ENCODE measurements around the gene ELFN1.
"Not testable (repeated sequence)": the region's sequence is repeated elsewhere in the genome, so short reads cannot be mapped to it uniquely, and the experiment has no call there.

The ELFN1 gene

DNA sequence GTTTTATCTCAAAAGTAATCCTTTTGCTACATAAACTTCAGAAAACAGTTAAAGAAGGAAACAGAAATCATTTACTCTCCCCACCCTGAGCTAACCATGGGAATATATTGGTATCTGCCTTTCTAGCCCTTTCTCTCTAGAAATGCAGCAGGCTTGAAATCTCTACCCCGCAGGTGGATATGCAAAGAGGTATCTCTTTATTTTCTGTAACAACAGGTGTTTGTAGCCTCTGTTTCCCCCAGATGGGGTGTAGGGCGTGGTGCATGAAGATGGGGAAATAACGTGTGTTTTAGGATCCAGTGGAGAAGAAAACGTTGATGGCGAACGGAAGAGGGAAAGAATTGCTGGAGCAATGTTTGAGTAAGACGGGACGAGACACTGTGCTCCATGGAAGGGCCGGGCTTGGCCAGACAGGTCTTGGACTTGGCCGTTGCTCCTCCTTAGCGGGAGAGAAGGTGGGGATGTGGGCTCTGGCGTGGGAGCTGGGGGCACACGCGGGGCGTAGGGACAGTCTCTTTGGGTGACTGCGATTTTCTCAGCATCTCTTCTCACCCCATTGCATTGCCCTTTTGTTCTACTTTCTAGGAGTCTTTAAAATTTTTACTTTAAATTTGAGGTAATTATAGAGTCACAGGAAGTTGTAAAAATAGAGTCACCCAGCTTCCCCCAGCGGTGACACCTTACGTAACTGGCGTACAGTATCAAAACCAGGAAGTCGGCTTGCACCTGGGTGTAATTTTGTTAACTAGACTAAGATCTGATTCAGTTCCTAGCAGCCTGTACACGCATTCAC lies 82.9 kb downstream of the ELFN1 start:
- no peak for DNase-seq (ENCODE audit: extremely low read depth in 1 of 2, low read depth in 1 of 2)

DNA sequence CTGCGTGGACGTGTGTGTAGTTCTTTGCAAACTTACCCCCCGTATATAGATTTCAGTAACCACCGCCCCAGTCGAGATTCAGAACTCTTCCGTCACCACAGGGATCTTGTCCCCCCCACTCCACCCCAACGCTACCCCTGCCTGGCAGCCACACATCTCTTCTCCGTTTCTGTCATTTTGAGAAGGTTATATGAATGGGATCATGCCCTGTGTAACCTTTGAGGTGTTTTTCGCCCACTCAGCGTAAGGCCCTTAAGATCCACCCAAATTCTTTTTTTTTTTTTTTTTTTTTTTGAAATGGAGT lies 83.4 kb downstream of the ELFN1 start:
- no peak for DNase-seq (ENCODE audit: extremely low read depth in 1 of 2, low read depth in 1 of 2)

DNA sequence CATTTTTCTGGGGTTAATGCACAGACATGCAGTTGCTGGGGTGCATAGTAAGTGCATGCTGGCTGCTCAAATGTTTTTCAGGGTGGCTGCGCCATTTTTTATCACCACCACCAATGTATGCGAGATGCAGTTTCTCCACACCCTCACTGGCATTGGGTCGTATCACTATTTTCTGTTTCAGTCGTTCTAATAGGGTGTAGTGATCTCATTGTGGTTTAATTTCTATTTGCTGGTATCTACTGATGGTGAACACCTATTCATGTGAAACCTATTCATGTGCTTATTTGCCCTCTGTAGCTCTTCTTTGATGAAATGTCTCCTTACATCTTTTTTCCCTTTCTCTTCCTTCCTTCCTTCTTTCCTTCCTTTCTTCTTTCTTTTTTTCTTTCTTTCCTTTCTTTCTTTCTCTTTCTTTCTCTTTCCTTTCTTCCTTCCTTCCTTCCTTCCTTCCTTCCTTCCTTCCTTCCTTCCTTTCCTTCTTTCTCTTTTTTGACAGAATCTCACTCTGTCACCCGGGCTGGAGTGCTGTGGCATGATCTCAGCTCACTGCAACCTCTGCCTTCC lies 84.3 kb downstream of the ELFN1 start:
- DNase-seq (ENCODE audit: extremely low read depth in 1 of 2, low read depth in 1 of 2): no peak

DNA sequence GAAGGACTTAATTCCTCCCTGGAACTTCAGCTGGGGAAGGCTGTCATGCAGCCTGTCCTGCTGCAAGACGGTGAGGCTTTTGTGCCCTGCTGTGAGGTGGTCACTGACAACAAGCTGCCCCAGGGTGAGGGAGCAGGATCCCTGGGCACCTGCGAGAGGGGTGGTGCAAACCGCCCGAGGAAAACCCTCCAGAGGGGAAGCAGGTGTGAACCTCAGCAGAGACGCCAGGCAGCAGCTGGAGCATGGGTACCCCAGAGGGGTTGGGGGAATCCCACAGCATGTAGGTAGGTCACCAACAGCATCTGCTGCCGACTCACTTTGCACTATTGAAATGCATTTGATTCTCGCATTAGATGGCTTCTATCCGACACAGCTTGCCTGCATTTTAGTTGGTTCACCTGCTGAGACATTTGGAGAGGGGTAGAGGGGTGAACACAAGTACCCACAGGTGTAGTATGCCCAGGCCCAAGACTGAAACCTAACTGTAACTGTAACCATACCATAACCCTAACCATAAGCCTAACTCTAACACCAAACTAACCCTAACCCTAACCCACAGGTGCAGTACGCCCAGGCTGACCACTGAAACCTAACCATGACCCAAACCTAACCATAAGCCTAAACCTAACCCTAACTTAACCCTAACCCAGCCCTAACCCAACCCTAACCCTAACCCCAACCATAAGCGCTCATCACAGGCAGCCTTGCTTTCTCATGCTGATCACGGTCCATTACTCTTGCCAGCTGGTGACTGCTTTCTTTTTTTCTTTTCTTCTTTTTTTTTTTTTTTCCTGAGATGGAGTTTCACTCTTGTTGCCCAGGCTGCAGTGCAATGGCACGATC lies 85.9 kb downstream of the ELFN1 start:
- DNase-seq (ENCODE audit: extremely low read depth in 1 of 2, low read depth in 1 of 2): no peak

DNA sequence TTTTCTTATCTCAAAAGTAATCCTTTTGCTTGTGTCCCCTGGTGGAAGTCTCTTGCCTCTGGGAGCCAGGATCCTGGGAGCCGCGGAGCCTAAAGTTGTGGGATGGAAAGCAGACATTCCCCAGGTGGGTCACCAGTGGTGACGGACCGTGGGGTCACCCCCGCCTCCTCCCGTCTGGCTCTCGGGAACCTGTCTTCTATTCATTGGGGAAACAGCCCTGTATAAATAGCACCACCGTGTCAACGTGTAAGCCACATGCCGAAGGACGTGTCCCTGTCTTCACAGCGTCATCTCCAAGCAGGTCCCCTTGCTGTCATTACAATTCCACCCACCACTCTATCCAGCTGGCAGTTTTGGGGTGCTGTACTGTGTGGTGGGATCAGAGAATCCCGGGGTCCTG lies 87.5 kb downstream of the ELFN1 start:
- no peak for DNase-seq (ENCODE audit: extremely low read depth in 1 of 2, low read depth in 1 of 2)

DNA sequence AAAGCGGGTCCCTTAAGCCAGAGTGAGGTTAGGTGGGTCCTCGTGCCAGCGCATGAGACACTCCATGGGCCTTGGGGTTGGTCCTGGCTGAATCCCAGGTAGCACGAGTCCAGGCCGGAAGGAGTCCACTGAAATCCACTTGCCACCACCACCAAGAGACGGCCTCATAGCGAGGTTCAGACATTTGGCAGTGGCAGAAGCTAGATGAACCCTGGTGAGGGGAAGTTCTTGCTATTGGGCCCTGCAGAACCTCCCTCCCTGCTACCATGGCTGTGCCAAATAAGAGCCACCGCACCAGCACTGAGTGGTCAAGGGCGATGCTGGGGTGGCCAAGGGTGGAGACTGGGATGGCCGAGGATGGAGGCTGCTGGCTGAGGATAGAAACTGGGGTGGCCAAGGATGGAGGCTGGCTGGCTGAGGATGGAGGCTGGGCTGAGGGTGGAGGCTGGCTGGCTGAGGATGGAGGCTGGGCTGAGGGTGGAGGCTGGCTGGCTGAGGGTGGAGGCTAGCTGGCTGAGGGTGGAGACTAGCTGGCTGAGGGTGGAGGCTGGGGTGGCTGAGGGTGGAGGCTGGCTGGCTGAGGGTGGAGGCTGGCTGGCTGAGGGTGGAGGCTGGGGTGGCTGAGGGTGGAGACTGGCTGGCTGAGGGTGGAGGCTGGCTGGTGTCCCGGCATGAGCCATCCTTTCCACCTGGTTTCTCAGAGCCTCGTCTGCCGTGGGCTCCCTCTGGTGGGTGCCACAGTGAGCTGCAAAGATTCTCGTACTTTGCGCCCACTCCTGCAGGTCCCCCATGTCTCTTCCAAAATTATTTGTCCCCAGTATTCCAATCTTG lies 88.2 kb downstream of the ELFN1 start:
- DNase-seq (ENCODE audit: extremely low read depth in 1 of 2, low read depth in 1 of 2): no peak

DNA sequence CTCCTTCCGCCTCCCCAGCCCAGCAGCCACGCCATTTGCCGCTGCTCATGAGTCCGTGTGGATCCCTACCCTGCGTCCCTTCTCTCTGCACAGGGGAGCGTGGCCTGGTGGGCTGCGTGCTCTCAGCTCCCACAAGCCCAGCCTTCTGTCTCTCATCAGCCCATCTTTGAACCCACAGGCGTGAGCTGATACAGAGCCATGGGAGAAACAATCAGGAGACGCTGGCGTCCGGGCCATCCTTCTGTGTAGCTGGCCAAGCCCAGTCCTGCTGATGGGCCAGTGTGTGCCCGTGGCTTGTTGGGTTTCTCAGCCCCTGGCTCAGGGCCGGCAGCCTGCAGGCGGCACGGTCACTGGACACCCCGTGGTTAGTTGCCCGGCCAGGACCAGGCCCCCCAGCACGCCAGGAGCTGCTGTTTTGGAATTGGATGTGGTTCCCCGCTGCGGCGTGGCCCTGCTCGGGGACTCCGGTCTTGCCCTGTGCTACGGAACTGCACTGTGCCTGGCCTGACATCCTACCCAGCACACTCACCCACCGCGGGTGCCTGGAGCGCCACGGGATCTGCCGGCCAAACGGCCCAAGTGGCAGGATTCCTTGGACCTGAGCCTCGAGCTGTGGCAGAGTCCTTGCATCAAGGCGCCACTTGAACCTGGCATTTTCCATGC lies 88.9 kb downstream of the ELFN1 start:
- no peak for DNase-seq (ENCODE audit: extremely low read depth in 1 of 2, low read depth in 1 of 2)

DNA sequence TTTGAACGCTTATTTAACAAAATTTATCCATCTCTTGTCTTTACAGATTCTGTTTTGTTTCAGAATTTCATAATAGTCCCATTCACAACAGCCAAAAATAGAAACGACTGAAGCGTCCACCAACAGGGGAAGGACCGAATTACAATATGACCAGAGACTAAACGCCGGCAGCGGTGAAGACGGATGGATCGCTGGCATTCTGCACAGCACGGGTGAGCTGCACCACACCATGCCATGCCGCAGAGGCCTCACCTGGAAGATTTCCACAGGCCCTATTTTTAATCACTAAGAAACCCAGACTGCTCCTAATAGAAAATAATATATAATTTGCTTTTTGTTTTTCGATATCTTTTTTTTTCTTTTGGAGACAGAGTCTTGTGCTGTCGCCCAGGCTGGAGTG lies 91.0 kb downstream of the ELFN1 start:
- no peak for DNase-seq (ENCODE audit: extremely low read depth in 1 of 2, low read depth in 1 of 2)

DNA sequence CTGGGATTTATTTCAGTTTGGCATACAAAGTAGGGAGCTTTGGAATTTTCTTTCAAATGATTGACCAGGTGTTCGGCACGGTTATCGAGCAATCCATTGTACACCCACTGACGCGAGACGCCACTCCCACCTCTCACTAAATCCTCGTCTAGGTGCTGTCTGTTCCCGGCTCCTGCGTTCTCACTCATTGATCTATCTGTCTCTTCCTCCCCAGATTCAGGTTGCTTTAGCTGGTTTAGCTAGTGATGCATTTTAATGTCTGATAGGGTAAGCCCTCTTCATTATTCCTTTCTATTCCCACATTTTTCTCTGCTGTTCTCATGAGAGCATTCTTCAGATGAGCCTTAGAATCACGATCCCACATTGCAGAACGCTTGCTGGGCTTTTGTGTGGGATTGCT lies 91.7 kb downstream of the ELFN1 start:
- no peak for DNase-seq (ENCODE audit: extremely low read depth in 1 of 2, low read depth in 1 of 2)

DNA sequence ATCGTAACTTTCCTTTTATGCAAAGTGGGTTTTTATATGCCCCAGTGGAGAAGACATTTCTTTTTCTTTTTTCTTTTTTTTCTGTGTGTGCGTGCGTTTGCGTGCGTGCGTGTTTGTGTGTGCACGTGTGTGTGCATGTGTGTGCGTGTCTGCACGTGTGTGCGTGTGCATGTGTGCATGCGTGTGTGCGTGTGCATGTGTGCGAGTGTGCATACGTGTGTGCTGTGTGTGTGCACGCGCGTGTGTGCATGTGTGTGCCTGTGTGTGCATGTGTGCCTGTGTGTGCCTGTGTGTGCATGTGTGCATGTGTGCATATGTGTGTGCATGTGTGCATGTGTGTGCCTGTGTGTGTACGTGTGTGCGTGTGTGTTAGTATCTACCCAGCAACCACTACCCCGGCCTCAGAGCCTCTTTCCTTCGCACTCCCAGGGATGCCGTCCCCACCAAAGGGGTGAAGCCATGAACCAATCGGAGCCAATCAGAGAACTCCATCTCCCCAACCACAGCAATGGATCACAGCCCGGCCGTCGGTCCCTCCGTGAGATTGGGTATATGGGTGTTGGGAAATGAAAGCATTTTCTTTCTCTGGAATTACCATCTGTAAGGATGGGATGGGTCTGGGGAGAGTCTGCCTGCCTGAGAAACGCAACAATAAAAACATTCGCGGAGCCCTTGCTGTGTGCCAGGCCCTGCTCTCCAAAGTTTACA lies 92.3 kb downstream of the ELFN1 start:
- no peak for DNase-seq (ENCODE audit: extremely low read depth in 1 of 2, low read depth in 1 of 2)

DNA sequence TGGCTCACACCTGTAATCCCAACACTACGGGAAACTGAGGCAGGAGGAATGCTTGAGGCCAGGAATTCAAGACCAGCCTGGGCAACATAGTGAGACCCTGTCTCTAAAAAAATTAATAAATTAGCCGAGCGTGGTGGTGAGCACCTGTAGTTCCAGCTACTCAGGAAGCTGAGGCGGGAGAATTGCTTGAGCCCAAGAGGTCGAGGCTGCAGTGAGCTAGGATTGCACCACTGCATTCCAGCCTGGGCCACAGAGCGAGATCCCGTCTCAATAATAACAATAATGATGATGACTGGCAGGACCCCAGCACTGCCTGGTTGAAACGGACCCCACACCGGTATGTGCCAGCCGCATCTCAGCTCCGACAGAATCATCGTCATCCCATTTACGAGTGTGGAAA lies 93.0 kb downstream of the ELFN1 start:
- DNase-seq (ENCODE audit: extremely low read depth in 1 of 2, low read depth in 1 of 2): no peak

DNA sequence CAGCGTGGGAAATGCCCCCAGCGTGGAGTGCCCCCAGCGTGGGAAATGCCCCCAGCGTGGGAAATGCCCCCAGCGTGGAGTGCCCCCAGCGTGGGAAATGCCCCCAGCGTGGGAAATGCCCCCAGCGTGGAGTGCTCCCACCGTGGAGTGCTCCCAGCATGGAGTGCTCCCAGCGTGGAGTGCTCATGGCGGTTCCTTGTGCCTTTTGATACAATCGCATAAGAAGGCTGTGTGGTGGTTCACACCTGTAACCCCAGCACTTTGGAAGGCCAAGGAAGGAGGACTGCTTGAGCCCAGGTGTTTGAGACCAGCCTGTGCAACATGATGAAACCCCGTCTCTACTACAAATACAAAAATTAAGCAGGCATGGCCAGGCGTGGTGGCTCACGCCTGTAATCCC lies 93.8 kb downstream of the ELFN1 start:
- not testable (repeated sequence) for DNase-seq (ENCODE audit: extremely low read depth in 1 of 2, low read depth in 1 of 2)

DNA sequence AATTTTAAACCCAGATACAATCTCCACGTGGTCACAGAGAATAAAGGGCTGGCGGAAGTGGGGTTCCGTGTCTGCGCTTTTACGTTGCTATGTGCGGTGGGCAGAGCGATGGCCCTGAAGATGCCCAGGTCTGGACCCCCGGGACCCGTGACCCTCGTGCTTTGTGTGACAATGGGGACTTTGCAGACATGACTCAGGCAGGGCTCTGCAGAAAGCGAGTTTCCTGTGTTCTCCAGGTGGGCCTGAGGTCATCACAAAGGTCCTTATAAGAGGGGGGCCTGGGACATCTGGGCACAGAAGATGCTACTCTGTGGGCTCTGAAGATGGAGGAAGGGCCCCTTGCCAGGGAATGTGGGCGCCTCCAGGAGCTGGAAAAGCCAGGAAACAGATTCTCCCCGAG lies 95.3 kb downstream of the ELFN1 start:
- DNase-seq (ENCODE audit: extremely low read depth in 1 of 2, low read depth in 1 of 2): no peak

DNA sequence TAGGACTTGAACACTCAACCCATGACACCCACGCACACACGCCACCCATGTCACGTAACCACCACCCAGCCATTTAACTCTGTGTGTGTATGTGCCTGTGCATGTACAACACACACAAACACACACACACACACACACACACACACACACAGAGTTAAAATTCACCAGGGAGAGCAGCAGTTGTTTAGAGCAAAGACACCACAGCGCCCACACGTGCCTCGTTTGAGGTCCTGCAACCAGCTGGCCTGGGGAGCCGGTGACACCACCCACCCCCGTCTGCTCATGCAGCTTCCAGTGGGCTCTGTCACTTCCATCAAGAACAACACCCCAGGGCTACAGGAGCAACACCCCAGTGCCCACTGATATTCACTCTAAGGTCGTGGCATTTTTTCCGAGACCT lies 97.4 kb downstream of the ELFN1 start:
- no peak for DNase-seq (ENCODE audit: extremely low read depth in 1 of 2, low read depth in 1 of 2)

DNA sequence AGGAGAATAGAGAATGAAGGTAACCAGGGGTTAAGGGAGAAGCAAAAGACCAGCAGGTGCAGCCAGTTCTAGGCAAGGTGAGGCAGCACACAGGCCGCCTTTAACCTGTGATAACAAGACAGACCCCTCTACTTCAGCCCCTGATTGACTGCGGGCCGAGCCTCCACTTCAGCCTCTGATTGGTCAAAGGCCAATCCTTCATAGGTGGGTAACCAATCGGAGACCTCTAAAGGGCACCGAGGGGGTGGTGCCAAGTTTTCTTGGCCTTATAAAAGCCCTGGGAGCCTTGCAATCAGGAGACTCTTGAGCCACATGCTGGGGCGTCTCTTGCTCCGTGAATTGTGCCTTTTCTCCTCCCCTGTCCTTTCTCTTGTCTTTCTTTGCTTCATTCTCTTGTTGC lies 98.8 kb downstream of the ELFN1 start:
- DNase-seq (ENCODE audit: extremely low read depth in 1 of 2, low read depth in 1 of 2): no peak

DNA sequence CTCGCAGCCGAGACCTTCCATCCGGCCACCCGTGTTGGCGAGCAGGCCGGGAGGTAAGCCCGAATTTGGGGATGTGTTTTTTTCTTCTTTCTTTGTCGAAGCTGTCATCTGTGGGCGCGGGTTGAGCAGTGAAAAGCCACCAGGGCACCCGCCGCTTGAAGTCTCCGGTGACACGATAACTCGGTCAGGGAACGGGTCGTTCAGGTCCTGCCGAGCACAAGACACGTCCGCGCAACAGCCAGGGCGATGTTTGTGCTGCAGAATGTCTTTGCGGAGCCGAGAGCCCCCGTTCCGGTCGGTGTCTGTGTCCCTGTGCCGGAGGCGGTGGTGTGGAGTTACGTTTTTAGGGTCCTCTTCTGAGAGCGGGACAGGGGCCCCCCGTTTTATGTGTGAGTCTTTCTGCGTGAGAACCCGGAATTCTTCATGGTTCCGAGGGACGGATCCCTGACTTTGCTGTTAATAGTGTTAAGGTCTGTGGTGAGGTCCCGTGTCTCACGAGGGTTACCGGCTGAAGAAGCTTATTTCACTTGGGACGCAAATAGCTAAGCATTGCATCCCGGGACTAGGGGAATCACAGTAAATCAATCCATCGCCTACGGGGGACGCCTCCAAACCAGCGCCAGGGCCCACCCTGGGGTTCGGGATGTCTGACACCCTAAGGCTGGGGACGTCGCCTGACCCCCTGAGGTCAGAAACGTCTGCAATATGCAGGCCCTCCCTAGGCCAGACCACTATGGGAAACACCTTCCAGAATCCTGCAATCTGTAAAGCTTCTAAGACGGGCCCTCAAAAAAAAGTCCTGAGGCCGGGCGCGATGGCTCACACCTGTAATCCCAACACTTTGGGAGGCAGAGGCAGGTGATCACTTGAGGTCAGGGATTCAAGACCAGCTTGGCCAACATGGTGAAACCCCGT lies 99.5 kb downstream of the ELFN1 start:
- DNase-seq (ENCODE audit: extremely low read depth in 1 of 2, low read depth in 1 of 2): no peak

DNA sequence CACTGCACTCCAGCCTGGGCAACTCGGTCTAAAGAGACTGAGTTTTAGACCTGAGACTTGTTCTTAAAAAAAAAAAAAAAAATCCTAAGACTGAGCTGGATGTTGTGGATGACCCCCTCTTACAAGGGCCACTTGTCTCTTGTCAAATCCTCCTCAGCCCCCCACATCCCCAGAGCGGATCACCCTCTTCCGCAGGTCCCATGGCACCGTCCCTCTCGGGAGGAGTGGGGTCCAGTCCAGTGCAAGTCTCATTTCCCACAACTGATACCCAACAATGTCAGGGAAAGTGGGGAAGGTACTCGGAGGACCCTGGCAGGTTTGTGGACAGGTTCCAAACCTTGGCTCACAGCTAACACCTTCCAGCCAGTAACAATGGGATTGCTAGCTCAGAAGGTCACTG lies 100.3 kb downstream of the ELFN1 start:
- no peak for DNase-seq (ENCODE audit: extremely low read depth in 1 of 2, low read depth in 1 of 2)

DNA sequence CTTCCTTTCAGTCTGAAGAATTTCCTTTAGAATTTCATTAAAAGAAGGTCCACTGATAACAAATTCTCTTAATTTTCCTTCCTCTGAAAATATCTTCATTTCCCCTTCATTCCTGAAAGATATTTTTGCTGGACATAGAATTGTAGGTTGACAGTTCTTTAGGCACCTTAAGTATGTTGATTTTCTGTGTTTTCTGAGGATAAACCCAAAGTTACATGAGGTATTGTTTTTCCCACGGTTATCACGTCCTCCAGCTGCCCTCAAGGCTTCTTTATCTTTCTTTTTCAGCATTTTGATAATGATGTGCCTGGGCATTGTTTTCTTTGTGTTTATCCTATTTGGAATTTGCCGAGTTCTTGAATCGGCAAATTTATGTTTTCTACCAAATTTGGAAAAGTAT lies 105.3 kb downstream of the ELFN1 start:
- no peak for DNase-seq (ENCODE audit: extremely low read depth in 1 of 2, low read depth in 1 of 2)

DNA sequence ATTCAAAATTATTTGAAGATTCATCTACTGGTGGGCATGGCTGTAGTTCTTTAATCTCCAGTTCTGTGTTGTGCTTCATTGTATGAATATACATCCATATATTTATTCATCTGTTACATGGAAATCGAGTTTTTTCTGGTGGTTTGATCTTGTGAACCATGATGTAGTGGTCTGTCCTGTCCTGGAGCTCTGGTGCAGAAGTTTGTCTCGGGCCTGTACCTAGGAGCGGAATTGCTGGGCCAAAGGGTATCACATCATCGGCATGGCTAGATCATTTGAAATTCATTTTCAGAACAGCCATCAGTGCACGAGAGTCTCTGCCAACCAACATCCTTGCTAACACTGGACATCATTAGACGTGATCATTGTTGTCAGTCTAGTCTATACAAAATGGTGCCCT lies 107.0 kb downstream of the ELFN1 start:
- no peak for DNase-seq (ENCODE audit: extremely low read depth in 1 of 2, low read depth in 1 of 2)

Measured in activated CD8-positive, alpha-beta memory T cell treated with anti-CD3 and anti-CD28 coated beads for 1 hour (primary cell).